Measurements from ENCODE around the gene SLC36A2.

SLC36A2 gene

DNA sequence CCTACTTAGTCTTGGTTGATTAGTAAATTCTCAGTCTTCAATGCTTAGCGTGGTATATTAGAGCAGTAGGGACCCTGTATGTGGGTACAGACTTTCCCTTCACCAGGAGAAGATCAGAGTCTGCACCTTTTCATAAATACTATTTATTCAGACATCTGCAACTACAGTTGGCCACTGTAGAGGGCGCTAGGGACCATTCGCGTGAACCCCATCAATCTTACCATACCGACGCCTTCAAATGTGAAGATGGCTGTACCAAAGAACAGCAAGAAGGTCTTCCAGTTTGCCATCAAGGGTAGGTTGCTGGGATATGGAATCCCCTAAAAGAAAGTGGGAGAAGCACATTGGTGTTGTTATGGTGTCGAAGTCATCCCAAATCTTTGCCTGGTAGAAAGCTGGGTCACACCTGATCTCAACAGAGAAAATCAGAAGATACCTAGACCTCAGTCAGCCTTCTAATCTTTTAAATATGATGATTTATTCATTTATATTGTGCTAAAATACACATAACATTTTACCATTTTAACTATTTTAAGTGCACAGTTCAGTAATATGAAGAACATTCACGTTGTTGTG lies 62.9 kb downstream of the SLC36A2 start:
- in situ Hi-C loops (cut with MboI; ENCODE audit: low sequenced_read_pairs), result no loop called here

DNA sequence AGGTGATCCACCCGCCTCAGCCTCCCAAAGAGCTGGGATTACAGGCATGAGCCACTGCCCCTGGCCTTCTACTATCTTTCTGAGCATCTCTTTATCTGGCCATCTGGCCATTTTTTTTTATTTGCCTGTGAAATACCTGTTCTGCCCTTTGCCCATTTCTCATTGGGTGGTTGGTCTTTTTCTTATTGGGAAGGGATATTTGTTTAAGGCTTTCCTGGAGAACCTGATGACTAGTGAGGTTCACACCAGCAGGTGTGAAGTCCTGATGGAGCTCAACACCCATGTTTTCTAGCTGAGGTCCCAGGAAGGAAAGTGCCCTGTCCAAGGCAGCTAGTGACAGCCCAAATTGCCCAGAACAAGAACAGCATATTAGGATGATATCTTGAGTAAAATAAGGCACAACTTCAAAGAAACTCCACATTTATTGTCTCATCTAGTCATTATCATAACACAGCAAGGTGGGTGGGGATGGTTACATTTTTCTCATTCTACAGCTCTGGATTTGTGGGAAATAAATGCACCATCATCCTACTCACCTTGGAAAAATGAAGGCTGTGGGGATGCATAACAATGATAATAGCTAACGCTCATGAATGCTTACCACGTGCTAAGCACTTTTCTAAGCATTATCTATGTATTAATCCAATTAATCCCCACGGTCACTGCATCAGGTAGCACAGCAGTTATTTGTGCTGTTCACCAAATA lies 64.1 kb downstream of the SLC36A2 start:
- in situ Hi-C loops (cut with MboI; ENCODE audit: low sequenced_read_pairs), result no loop called here

GRCh38 chr5:151281001-151281639 lies 66.2 kb downstream of the SLC36A2 start:
- in situ Hi-C loops (cut with MboI; ENCODE audit: low sequenced_read_pairs), result no loop called here

DNA sequence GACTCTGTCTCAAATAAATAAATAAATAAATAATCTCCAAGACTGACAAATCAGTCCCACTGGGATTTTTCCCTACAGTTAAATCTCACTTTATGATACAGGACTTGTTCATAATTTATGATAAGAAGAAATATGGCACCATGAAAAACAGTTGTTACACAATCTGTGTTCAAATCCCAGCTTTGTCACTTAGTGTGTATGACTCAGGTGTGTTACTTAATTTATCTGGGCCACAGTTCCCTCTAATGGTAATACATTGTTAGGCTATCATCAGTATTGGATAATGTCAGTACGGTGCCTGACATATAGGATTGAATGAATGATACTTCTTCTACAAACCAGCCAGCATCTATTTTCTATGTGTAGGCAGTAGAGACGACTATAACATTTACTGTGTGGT lies 66.9 kb downstream of the SLC36A2 start:
- in situ Hi-C loops (cut with MboI; ENCODE audit: low sequenced_read_pairs), result no loop called here

DNA sequence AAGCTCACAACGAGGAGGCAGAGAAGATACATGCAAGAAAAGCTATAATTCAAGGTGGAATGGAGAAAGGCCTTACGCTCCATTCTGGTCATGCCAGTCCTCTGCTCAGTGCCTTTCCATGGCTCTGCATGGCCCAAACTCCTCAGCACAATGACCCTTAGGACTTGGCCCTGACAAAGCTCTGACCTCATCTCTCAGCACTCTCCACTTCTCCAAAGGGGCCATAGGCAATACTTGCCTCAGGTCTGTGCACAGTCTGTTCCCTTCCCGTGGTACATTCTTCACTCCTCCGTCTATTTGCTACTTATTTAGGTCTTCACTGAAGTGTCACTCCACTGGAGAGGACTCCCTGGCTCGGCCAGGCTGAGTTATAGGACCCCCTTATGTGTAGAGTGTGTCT lies 68.5 kb downstream of the SLC36A2 start:
- in situ Hi-C loops (cut with MboI; ENCODE audit: low sequenced_read_pairs), result no loop called here

DNA sequence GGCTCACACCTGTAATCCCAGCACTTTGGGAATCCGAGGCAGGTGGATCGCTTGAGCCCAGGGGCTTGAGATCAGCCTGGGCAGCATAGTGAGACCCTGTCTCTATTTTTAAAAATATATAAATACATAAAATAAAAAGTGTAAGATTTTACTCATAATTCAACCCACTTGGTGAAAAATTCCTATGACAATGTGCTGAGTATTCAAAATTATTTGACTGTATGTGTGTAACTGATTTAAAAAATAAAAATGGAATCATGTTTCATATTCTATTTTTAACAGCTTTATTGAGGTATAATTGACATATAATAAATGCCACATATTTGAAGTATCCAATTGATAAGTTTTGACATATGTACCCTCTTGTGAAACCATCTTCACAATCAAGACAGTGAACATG lies 71.6 kb downstream of the SLC36A2 start:
- in situ Hi-C loops (cut with MboI; ENCODE audit: low sequenced_read_pairs), result no loop called here

GRCh38 chr5:151274666-151275065 lies 72.7 kb downstream of the SLC36A2 start:
- in situ Hi-C loops (cut with MboI; ENCODE audit: low sequenced_read_pairs), result no loop called here

DNA sequence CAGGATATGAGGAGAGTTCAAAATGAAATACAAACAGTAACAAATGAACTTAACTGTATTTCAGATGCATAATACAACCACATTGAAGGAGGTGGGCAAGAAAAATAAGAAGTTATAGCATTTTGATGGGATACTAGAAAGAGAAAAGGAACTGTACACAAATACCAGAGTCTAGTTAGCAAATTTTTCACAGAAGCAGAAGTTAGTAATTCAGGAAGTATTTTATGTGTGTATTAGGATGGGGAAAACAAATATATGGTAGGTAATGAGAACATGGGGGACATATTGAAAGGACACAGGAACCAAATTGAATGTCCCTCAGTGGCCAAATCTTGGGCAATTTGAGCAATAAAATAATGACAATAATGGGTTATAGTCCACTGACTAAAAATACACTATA lies 76.0 kb downstream of the SLC36A2 start:
- in situ Hi-C loops (cut with MboI; ENCODE audit: low sequenced_read_pairs), result no loop called here

- in situ Hi-C loops (cut with MboI; ENCODE audit: low sequenced_read_pairs), result no loop called here
Measured at GRCh38 chr5:151270599-151270998, 76.8 kb downstream of the SLC36A2 start.

- in situ Hi-C loops (cut with MboI; ENCODE audit: low sequenced_read_pairs), result no loop called here
Measured at GRCh38 chr5:151267491-151268260, 79.7 kb downstream of the SLC36A2 start.
